ENCODE results near the gene HNRNPA1.
A peak's percentile ranks its signal among the peaks of the same experiment; 100 is the strongest.

Gene HNRNPA1

GRCh38 chr12:54299515-54300224 is 19.1 kb downstream of the HNRNPA1 start:
- peak overlapping the region; percentile 71 for H3K4me3 ChIP-seq (replicated peaks; ENCODE audit: insufficient read depth, low read length)
- no peak for TF ChIP-seq SPI1 (IDR thresholded peaks at IDR 0.05; ENCODE audit: borderline replicate concordance, low read depth)
- TF ChIP-seq GABPA (IDR thresholded peaks at IDR 0.05; ENCODE audit: low read depth): no peak
- H3K27me3 ChIP-seq (ENCODE audit: insufficient read depth, poor library complexity, severe bottlenecking): no peaks in the 10 kb centered on the region
- no peak for DNase-seq (ENCODE audit: low read depth in 1 of 2, low spot score in 1 of 2)
- peak overlapping the region; percentile 91 for H3K27ac ChIP-seq (replicated peaks)

- no peak for DNase-seq (ENCODE audit: low read depth in 1 of 2, low spot score in 1 of 2)
- no peaks in the 10 kb centered on the region for H3K27me3 ChIP-seq (ENCODE audit: insufficient read depth, poor library complexity, severe bottlenecking)
- TF ChIP-seq POLR2AphosphoS5 (IDR thresholded peaks at IDR 0.05; ENCODE audit: low read depth) (no peak), CTCF (IDR thresholded peaks at IDR 0.05; ENCODE audit: insufficient read depth, low read length) (no peak), SPI1 (IDR thresholded peaks at IDR 0.05; ENCODE audit: borderline replicate concordance, low read depth) (no peak), REST (IDR thresholded peaks at IDR 0.05; ENCODE audit: insufficient replicate concordance, low read depth) (no peak), GABPA (IDR thresholded peaks at IDR 0.05; ENCODE audit: low read depth) (no peak)
- H3K4me3 ChIP-seq (replicated peaks; ENCODE audit: insufficient read depth, low read length): peak overlapping the region; percentile 71
- H3K27ac ChIP-seq (replicated peaks): peak overlapping the region; percentile 91
These were observed 19.8 kb downstream of the HNRNPA1 start for GRCh38 chr12:54300225-54300731.

- Histone ChIP-seq H3K27ac (replicated peaks) (peak within 1 kb of the TSS; percentile 91), H3K27me3 (ENCODE audit: insufficient read depth, poor library complexity, severe bottlenecking) (no peaks in the 10 kb centered on the region), H3K4me3 (replicated peaks; ENCODE audit: insufficient read depth, low read length) (peak within 1 kb of the TSS; percentile 71)
- TF ChIP-seq REST (IDR thresholded peaks at IDR 0.05; ENCODE audit: insufficient replicate concordance, low read depth) (no peak), CTCF (IDR thresholded peaks at IDR 0.05; ENCODE audit: insufficient read depth, low read length) (no peak), GABPA (IDR thresholded peaks at IDR 0.05; ENCODE audit: low read depth) (no peak), SPI1 (IDR thresholded peaks at IDR 0.05; ENCODE audit: borderline replicate concordance, low read depth) (0 out of 2 replicates have a peak, but pooled peaks have one; percentile 7), POLR2AphosphoS5 (IDR thresholded peaks at IDR 0.05; ENCODE audit: low read depth) (peak; percentile 83)
- peak; percentile 89 to 93 for DNase-seq (ENCODE audit: low read depth in 1 of 2, low spot score in 1 of 2)
These were observed 20.4 kb downstream of the HNRNPA1 start, which contains the start of gene NFE2 for GRCh38 chr12:54300732-54301427. Gene NFE2, minus strand, starts transcription at chr12:54301015. Its CDS starts 5,767 bp downstream, at chr12:54295248.

- TF ChIP-seq POLR2AphosphoS5 (IDR thresholded peaks at IDR 0.05; ENCODE audit: low read depth) (no peak), GABPA (IDR thresholded peaks at IDR 0.05; ENCODE audit: low read depth) (no peak), SPI1 (IDR thresholded peaks at IDR 0.05; ENCODE audit: borderline replicate concordance, low read depth) (no peak), CTCF (IDR thresholded peaks at IDR 0.05; ENCODE audit: insufficient read depth, low read length) (no peak), REST (IDR thresholded peaks at IDR 0.05; ENCODE audit: insufficient replicate concordance, low read depth) (no peak)
- Histone ChIP-seq H3K4me3 (replicated peaks; ENCODE audit: insufficient read depth, low read length) (peak overlapping the region; percentile 71), H3K27me3 (ENCODE audit: insufficient read depth, poor library complexity, severe bottlenecking) (no peaks in the 10 kb centered on the region), H3K27ac (replicated peaks) (peak overlapping the region; percentile 91)
- DNase-seq (ENCODE audit: low read depth in 1 of 2, low spot score in 1 of 2): no peak
These were observed 21.0 kb downstream of the HNRNPA1 start for GRCh38 chr12:54301428-54302048.

Measured in HL-60 (cell line).